GM12878 (cell line): ENCODE data around the gene DCAF11.

Source experiments
- BCL11A ChIP-seq: IDR thresholded peaks from 2 replicates; pipeline ENCODE4 v1.6.1; 2011; ENCODE audit warnings: low read depth, low read length
- CTCF ChIP-seq, 3 experiments: IDR thresholded peaks in 2 of 3; conservative IDR thresholded peaks in 1 of 3; 2 replicates each; pipeline ENCODE4 v1.5.1; 2011; ENCODE audit warnings: low read depth in 3 of 3, low read length in 3 of 3, mild to moderate bottlenecking in 3 of 3, control low read depth in 2 of 3, moderate library complexity in 2 of 3, inconsistent platforms in 1 of 3, mixed read lengths in 1 of 3; ENCODE audit not compliant: control insufficient read depth in 2 of 3, insufficient read depth in 1 of 3; ENCODE audit errors: extremely low read depth in 1 of 3
- EP300 ChIP-seq, 2 experiments: fragments of 150-350 bp in 1 of 2; IDR thresholded peaks; 2 replicates each; pipeline ENCODE4 v1.6.1; 2011 to 2012; ENCODE audit warnings: low read depth in 2 of 2, low read length in 2 of 2, borderline replicate concordance in 1 of 2, improper control_type of control experiment in 1 of 2, inconsistent platforms in 1 of 2; ENCODE audit not compliant: control insufficient read depth in 1 of 2
- EZH2 ChIP-seq: IDR thresholded peaks from 2 replicates; pipeline ENCODE4 v1.6.1; 2012; ENCODE audit warnings: low read depth, mild to moderate bottlenecking, control low read depth, inconsistent platforms, low read length, borderline replicate concordance; ENCODE audit not compliant: control insufficient read depth
- MXI1 ChIP-seq: fragments of 150-350 bp; IDR thresholded peaks from 2 replicates; pipeline ENCODE4 v1.6.1; 2011; ENCODE audit warnings: low read depth, mild to moderate bottlenecking, inconsistent platforms, low read length, improper control_type of control experiment
- NFIC ChIP-seq: IDR thresholded peaks from 2 replicates; pipeline ENCODE4 v1.6.1; 2012; ENCODE audit warnings: low read depth, mild to moderate bottlenecking, inconsistent platforms, low read length, moderate library complexity
- PAX5 ChIP-seq: IDR thresholded peaks from 2 replicates; pipeline ENCODE4 v1.6.1; 2011; ENCODE audit warnings: low read depth, low read length, borderline replicate concordance
- POLR2AphosphoS5 ChIP-seq: IDR thresholded peaks from 2 replicates; pipeline ENCODE4 v1.6.1; 2011; ENCODE audit warnings: mild to moderate bottlenecking, low read length, inconsistent platforms
- RFX5 ChIP-seq: IDR thresholded peaks from 2 replicates; pipeline ENCODE4 v1.6.1; 2011; ENCODE audit warnings: low read depth, low read length, improper control_type of control experiment
- TAF1 ChIP-seq: IDR thresholded peaks from 2 replicates; pipeline ENCODE4 v1.6.1; 2011; ENCODE audit warnings: mild to moderate bottlenecking, low read depth, low read length, borderline replicate concordance
- ZBTB33 ChIP-seq: fragments of 450-650 bp; IDR thresholded peaks from 2 replicates; pipeline ENCODE4 v1.6.1; 2017; ENCODE audit warnings: mild to moderate bottlenecking
- TF ChIP-seq, protein P1 (sequence below): IDR thresholded peaks from 2 replicates; pipeline ENCODE4 v1.6.1; 2011; ENCODE audit warnings: borderline replicate concordance, low read depth, mild to moderate bottlenecking, moderate library complexity, low read length; ENCODE audit not compliant: insufficient read depth, poor library complexity, severe bottlenecking

DNA sequence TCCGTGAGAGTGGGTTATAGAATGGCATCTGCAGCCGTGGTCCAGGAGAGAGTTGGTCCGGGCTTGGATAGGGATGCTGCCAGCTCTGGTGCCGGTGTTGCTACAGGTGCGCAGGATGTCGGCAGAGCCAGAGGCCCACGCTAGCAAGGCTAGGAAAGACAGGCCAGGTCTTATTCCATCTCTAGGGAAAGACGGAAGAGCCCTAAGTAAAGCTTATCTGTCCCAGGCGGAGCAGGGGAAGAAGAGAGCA is 20.9 kb downstream of the DCAF11 start:
- TF ChIP-seq MXI1: no peak
- no peak for TF ChIP-seq PAX5
- TF ChIP-seq EP300 (IDR thresholded peaks at IDR 0.05; ENCODE audit: borderline replicate concordance in 1 of 2, control insufficient read depth in 1 of 2, low read depth in 2 of 2, low read length in 2 of 2): no peak
- no peak for TF ChIP-seq TAF1
- TF ChIP-seq NFIC: no peak
- TF ChIP-seq ZBTB33: no peak
- TF ChIP-seq BCL11A: no peak
- TF ChIP-seq, protein P1, sequence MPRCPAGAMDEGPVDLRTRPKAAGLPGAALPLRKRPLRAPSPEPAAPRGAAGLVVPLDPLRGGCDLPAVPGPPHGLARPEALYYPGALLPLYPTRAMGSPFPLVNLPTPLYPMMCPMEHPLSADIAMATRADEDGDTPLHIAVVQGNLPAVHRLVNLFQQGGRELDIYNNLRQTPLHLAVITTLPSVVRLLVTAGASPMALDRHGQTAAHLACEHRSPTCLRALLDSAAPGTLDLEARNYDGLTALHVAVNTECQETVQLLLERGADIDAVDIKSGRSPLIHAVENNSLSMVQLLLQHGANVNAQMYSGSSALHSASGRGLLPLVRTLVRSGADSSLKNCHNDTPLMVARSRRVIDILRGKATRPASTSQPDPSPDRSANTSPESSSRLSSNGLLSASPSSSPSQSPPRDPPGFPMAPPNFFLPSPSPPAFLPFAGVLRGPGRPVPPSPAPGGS: no peak
- no peak for TF ChIP-seq RFX5
- no peak for TF ChIP-seq EZH2
- TF ChIP-seq CTCF (IDR thresholded peaks at IDR 0.05 in 2 of 3, conservative IDR thresholded peaks at IDR 0.05 in 1 of 3; ENCODE audit: control insufficient read depth in 2 of 3, extremely low read depth in 1 of 3, insufficient read depth in 1 of 3, low read depth in 3 of 3, low read length in 3 of 3): no peak
- TF ChIP-seq POLR2AphosphoS5: no peak
